NB4 (cell line): ENCODE results near the gene NAA30.
A peak's percentile ranks its signal among the peaks of the same experiment; 100 is the strongest.

Experiments used
- POLR2A ChIP-seq: IDR thresholded peaks from 2 replicates; pipeline ENCODE4 v1.6.1; 2011; ENCODE audit warnings: mild to moderate bottlenecking; ENCODE audit not compliant: insufficient read length; ENCODE audit errors: extremely low read depth
- TF ChIP-seq, protein P1 (sequence below): IDR thresholded peaks from one replicate; pipeline ENCODE4 v1.5.1; 2012; ENCODE audit warnings: low read depth, low read length

DNA sequence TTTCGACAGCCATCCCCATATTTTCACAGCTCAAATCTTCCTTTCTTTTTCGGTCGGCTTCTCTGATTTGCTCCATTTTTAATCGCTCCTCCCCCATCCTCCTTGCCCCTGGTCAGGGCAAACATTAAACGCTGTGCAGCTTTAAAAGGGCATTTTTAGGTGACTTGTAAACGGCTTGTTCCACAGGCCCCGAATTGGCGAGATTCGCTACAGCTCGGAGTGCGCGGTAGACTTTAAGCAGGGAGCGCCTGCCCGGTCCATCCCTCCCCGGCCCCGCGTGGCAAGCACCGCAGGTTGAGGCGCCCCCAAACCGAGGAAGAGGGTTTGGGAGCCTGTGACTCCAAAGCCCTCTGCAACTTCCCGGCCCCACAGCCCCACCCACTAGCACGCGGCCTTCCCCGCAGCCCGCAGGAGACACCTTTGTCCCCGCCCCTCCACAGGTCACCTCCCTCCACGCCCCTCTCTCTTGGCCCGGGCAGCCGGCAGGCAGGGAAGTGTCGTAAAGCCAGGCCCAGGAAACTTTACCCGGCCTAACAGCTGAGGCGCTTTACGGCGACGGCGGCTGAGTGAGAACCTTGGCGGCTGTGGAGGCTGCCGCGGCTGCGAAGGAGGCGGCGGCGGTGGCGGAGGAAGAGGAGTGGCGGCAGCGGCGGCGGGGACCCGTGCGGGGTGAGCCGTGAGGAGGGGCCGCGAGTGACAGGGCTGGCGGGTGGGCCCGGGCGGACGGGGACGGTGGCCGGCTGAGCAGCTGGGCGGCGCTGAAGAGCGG is at the start of gene NAA30:
- TF ChIP-seq, protein P1, sequence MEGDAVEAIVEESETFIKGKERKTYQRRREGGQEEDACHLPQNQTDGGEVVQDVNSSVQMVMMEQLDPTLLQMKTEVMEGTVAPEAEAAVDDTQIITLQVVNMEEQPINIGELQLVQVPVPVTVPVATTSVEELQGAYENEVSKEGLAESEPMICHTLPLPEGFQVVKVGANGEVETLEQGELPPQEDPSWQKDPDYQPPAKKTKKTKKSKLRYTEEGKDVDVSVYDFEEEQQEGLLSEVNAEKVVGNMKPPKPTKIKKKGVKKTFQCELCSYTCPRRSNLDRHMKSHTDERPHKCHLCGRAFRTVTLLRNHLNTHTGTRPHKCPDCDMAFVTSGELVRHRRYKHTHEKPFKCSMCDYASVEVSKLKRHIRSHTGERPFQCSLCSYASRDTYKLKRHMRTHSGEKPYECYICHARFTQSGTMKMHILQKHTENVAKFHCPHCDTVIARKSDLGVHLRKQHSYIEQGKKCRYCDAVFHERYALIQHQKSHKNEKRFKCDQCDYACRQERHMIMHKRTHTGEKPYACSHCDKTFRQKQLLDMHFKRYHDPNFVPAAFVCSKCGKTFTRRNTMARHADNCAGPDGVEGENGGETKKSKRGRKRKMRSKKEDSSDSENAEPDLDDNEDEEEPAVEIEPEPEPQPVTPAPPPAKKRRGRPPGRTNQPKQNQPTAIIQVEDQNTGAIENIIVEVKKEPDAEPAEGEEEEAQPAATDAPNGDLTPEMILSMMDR, result no peak
- peak; percentile 48 for TF ChIP-seq POLR2A
